HFFc6 (cell line): ENCODE data around the gene SAMHD1. TPM values are rescaled to one million over a fixed set of nuclear protein-coding genes. Genes with fewer than 3 reads are reported as not detected.
"Not testable (repeated sequence)": the region's sequence is repeated elsewhere in the genome, so short reads cannot be mapped to it uniquely, and the experiment has no call there.

Source experiments
- DNase-seq: peaks from one replicate; pipeline ENCODE4 v3.0.0-alpha.2; 2018
- H3K27ac Mint-ChIP-seq: 2 replicates; pipeline ENCODE4 v1.8.0; 2020; ENCODE audit warnings: mild to moderate bottlenecking, mixed read lengths
- H3K27me3 Mint-ChIP-seq: 2 replicates; pipeline ENCODE4 v1.8.0; 2021; ENCODE audit warnings: mild to moderate bottlenecking, moderate library complexity, mixed read lengths; ENCODE audit not compliant: insufficient read depth
- H3K36me3 Mint-ChIP-seq: 2 replicates; pipeline ENCODE4 v1.8.0; 2021; ENCODE audit warnings: low read depth, mixed read lengths
- H3K4me1 Mint-ChIP-seq: 2 replicates; pipeline ENCODE4 v1.8.0; 2020; ENCODE audit warnings: low read depth, mixed read lengths
- H3K4me3 Mint-ChIP-seq: 2 replicates; pipeline ENCODE4 v1.8.0; 2020; ENCODE audit warnings: mild to moderate bottlenecking, moderate library complexity, mixed read lengths
- H3K9me3 Mint-ChIP-seq: 2 replicates; pipeline ENCODE4 v1.8.0; 2020; ENCODE audit warnings: mild to moderate bottlenecking, mixed read lengths
- total RNA-seq, 6 experiments: library from RNA; stranded (reverse); fragmentation: NEBNext Ultra II Directional; extraction: Animal tissue kit (Norgen Biotek cat#: 25700); gene quantifications; 2 replicates in 1 of 6; 3 replicates in 5 of 6; pipeline ENCODE4 v1.2.3, GENCODE V29; 2021
- TF ChIP-seq, protein P1 (sequence below): fragments of 200-600 bp; sonication (generic); IDR thresholded peaks from 2 replicates; pipeline ENCODE4 v1.5.0; 2021; ENCODE audit warnings: antibody characterized with exemption, mild to moderate bottlenecking

Gene SAMHD1
- total RNA-seq, 6 experiments from 2014 or later, result 19.4 to 31.3 (median 23.8) TPM

DNA sequence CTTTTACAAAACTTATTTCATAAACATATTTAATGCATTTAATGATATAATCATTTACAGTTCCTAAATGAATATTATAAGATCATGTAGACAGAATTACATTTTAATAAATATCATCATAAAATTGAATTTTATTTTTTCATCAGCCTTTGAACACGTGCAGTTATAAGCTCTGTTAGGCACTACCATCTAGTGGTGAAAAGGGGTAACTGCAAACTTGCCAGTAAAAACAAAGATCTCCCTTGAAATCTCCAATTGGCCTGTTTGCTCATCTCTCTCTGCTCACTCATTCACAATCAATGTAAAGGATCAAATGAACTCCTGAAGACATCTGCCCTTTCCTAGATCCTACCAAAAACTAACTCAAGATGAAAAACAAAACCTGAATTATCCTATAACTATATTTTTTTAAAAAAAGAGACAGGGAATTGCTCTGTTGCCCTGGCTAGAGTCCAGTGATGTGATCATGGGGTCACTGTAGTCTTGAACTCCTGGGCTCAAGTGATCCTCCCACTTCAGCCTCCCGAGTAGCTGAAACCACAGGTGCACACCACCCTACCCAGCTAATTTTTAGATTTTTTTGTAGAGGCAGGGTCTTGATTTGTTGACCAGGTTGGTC is 31.7 kb downstream of the SAMHD1 start:
- TF ChIP-seq, protein P1, sequence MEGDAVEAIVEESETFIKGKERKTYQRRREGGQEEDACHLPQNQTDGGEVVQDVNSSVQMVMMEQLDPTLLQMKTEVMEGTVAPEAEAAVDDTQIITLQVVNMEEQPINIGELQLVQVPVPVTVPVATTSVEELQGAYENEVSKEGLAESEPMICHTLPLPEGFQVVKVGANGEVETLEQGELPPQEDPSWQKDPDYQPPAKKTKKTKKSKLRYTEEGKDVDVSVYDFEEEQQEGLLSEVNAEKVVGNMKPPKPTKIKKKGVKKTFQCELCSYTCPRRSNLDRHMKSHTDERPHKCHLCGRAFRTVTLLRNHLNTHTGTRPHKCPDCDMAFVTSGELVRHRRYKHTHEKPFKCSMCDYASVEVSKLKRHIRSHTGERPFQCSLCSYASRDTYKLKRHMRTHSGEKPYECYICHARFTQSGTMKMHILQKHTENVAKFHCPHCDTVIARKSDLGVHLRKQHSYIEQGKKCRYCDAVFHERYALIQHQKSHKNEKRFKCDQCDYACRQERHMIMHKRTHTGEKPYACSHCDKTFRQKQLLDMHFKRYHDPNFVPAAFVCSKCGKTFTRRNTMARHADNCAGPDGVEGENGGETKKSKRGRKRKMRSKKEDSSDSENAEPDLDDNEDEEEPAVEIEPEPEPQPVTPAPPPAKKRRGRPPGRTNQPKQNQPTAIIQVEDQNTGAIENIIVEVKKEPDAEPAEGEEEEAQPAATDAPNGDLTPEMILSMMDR, result peak; percentile 96
- Mint-ChIP-seq H3K27me3 (no peaks in the 10 kb centered on the region), H3K36me3 (no peaks in the 10 kb centered on the region), H3K4me1 (peaks cover 7% of the 10 kb centered on the region; the same call in 1 of the 2 replicates), H3K9me3 (no peaks in the 10 kb centered on the region), H3K4me3 (no peak overlapping the region), H3K27ac (no peak overlapping the region)
- DNase-seq, result peak; percentile 64

- no peak overlapping the region for H3K27ac Mint-ChIP-seq
- no peak for DNase-seq
- no peak overlapping the region for H3K4me3 Mint-ChIP-seq
- no peaks in the 10 kb centered on the region for H3K4me1 Mint-ChIP-seq
- TF ChIP-seq, protein P1, result no peak
- H3K27me3 Mint-ChIP-seq, result no peaks in the 10 kb centered on the region
- H3K36me3 Mint-ChIP-seq, result no peaks in the 10 kb centered on the region
- no peaks in the 10 kb centered on the region for H3K9me3 Mint-ChIP-seq
Observed at GRCh38 chr20:36917943-36918342, 33.6 kb downstream of the SAMHD1 start.

- H3K27me3 Mint-ChIP-seq, result no peaks in the 10 kb centered on the region
- no peak overlapping the region for H3K4me3 Mint-ChIP-seq
- H3K9me3 Mint-ChIP-seq, result no peaks in the 10 kb centered on the region
- TF ChIP-seq, protein P1, result no peak
- 0 out of 2 replicates have a peak, but pooled peaks cover 3% of the 10 kb centered on the region for H3K36me3 Mint-ChIP-seq
- no peaks in the 10 kb centered on the region for H3K4me1 Mint-ChIP-seq
- no peak for DNase-seq
- no peak overlapping the region for H3K27ac Mint-ChIP-seq
Observed at GRCh38 chr20:36917240-36917639, 34.3 kb downstream of the SAMHD1 start.

DNA sequence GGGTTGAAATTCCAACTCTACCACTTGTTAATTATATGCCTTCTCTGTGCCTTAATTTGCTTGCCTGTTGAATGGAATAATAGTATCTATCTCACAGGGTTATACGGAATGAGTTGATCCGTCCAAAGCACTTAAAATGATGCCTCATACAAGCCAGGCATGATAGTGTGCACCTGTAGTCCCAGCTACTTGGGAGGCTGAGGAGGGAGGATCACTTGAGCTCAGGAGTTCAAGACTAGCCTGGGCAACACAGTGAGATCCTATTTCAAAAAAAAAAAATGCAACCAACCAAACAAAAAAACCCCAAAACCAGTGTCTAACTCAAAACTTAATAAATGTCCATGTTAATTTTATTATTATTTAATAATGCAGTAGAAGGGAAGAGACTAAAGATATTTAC is 35.3 kb downstream of the SAMHD1 start:
- TF ChIP-seq, protein P1, result no peak
- Mint-ChIP-seq H3K36me3 (0 out of 2 replicates have a peak, but pooled peaks cover 5% of the 10 kb centered on the region), H3K4me3 (no peak overlapping the region), H3K9me3 (no peaks in the 10 kb centered on the region), H3K27ac (no peak overlapping the region), H3K4me1 (no peaks in the 10 kb centered on the region), H3K27me3 (no peaks in the 10 kb centered on the region)
- no peak for DNase-seq

DNA sequence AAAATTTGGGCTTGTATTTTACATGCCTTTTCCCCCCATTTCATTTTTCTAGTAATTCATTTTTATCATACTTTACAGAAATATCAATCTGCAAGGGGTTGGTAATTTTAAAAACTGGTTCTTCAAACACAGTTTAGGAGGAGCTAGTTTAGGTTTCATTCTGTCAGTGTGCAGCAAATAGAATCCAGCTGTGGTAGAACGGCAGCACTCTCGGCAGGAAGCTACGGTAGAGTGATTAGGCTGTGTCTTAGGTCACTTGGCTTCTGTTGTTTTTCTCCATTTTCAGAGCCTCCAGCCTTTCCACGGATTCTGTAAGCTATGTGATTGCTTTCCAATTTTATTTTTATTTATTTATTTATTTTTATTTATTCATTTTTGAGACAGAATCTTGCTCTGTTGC is 42.9 kb downstream of the SAMHD1 start:
- no peak overlapping the region for H3K27ac Mint-ChIP-seq
- DNase-seq, result no peak
- no peaks in the 10 kb centered on the region for H3K4me1 Mint-ChIP-seq
- H3K36me3 Mint-ChIP-seq, result peaks cover 5% of the 10 kb centered on the region; the same call in 1 of the 2 replicates
- H3K4me3 Mint-ChIP-seq, result no peak overlapping the region
- no peaks in the 10 kb centered on the region for H3K27me3 Mint-ChIP-seq
- TF ChIP-seq, protein P1, result no peak
- no peaks in the 10 kb centered on the region for H3K9me3 Mint-ChIP-seq

GRCh38 chr20:36906086-36906485 is 45.4 kb downstream of the SAMHD1 start:
- not testable (repeated sequence) for H3K27me3 Mint-ChIP-seq, H3K9me3 Mint-ChIP-seq, DNase-seq, H3K27ac Mint-ChIP-seq, H3K36me3 Mint-ChIP-seq, H3K4me3 Mint-ChIP-seq, H3K4me1 Mint-ChIP-seq

DNA sequence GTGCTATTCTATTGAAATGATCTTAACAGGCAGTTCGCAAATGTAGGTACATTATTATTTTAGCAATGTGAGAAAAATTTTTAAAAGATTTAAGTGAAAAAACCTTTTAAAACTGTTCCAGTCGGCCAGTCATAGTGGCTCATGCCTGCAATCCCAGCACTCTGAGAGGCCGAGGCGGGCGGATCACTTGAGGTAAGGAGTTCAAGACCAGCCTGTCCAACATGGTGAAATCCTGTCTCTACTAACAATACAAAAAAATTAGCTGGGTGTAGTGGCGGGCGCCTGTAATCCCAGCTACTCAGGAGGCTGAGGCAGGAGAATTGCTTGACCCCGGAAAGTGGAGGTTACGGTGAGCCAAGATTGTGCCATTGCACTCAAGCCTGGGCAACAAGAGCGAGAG is 45.9 kb downstream of the SAMHD1 start:
- H3K9me3 Mint-ChIP-seq, H3K36me3 Mint-ChIP-seq, H3K27ac Mint-ChIP-seq, DNase-seq, H3K27me3 Mint-ChIP-seq, H3K4me3 Mint-ChIP-seq, H3K4me1 Mint-ChIP-seq: not testable (repeated sequence)
